Germinal center (tissue), 1 donor: Measurements from ENCODE around the gene SLC29A3.
"Not testable (repeated sequence)": the region's sequence is repeated elsewhere in the genome, so short reads cannot be mapped to it uniquely, and the experiment has no call there.

Source experiments
- DNase-seq: peaks from one replicate; pipeline ENCODE4 v3.0.0; 2012; ENCODE audit warnings: mixed read lengths, low spot score

SLC29A3 gene

GRCh38 chr10:71284544-71285179 is 34.4 kb upstream of the SLC29A3 start:
- DNase-seq: no peak

DNA sequence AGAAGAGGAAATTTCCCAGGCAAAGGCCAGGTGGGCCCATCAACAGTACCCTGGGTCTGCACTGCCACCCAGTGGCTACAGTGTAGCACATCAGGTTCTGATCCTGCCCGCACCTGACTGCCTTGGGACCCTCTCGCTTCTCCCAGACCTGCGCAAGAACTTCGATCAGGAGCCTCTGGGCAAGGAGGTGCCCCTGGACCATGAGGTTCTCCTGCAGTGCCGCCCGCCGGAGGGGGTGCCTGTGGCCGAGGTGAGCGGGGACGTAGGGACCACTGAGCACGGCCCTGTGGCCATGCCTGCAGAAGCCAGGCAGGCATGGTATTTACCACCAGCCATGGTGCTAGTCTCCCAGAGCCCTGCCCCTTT is 33.9 kb upstream of the SLC29A3 start:
- peak; percentile 60 for DNase-seq

DNA sequence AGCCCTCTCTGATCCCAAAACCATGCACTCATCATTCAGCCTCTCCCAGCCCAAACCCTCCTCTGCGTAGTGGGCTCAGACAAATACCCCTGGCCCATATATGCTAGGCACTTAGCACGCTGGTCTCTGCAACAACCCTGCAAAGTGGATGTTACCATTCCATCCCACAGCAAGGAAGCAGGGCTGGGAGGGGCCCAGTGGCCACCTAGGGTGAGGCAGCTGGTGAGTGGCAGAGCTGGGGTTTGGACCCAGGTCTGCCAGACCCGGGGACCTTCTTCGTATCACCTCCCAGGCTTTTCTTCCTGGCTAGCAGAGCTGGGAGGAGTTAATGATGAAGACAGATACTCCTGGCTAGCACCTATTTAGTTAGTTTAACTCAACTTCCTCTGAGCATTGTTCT is 33.1 kb upstream of the SLC29A3 start:
- DNase-seq: no peak

DNA sequence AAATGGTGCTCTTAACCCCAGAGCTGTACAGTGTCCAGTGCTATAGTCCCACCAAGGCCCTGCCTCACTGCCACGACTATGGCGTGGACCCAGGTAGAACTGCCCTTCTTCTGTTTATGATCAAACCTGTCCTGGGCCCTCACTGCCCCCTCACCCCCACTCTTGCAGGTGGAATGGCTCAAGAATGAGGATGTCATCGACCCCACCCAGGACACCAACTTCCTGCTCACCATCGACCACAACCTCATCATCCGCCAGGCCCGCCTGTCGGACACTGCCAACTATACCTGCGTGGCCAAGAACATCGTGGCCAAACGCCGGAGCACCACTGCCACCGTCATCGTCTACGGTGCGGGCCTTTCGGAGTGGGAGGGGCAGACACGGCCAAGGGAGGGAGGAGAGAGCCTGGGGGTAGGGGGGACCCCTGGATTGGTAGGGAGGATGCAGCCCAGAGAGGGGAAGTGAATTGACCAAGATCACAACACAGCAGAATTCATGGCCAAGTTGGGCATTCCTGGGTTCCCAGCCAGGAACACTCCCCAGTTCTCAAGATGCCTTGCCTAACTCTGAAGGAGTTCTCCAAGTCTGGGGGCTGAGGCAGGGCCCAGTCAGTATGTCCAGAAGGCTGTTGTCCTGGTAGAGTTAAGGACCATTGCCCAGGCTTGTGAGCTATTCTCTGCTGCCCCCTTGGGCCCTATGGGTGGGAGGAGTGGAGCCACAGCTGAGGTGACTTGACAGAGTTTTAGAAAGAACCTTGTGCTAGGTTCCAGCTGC is 32.4 kb upstream of the SLC29A3 start:
- DNase-seq: no peak

DNA sequence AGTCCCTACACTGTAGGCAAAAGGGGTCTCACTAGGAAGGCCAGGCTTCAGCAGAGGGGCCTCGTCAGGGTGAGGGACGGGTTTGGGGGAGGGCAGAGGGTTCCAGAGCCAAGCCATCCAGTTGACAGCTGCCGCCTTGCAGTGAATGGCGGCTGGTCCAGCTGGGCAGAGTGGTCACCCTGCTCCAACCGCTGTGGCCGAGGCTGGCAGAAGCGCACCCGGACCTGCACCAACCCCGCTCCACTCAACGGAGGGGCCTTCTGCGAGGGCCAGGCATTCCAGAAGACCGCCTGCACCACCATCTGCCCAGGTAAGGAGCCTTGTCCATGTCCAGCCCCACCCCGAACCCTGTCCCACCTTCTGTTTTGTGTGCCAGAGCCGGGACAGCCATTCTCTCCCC is 31.6 kb upstream of the SLC29A3 start:
- no peak for DNase-seq

- no peak for DNase-seq
Measured at GRCh38 chr10:71288461-71288860, 30.6 kb upstream of the SLC29A3 start.

DNA sequence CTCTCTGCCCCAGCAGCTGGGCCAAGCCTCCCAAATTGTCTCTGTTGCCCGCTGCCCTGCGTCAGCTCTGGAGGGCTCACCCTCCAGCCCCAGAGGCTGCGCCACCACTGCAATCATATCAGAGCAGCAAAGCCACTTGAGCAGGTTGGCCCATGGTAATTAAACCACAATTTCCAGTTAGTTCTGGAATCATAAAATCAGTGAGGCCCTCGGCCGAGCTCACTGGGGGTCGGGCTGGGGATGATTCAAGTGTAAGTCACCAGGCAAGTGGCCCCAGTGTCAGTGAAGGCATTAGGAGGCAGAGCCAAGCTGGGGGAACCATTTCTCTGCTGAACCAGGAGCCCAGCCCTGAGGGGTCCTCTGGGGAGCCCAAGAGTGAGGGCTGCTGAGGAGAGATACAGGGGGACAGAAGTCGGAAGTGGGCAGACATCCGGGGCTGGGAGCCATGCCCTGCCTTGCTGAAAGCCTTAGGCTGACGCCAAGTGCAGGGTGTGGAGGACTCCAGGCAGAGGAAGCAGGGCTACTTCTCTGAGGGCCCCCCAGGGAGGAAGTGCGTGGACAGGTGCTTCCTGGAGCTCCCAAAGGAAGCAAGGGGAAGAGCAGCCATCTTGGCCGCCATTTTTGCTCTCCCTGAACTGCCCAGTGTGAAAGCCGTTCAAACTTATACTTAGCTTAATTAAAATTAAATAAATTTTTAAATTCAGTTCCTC is 29.5 kb upstream of the SLC29A3 start:
- no peak for DNase-seq

- DNase-seq: no peak
Measured at GRCh38 chr10:71290331-71290730, 28.7 kb upstream of the SLC29A3 start.

GRCh38 chr10:71290806-71291527 is 28.1 kb upstream of the SLC29A3 start:
- no peak for DNase-seq

- no peak for DNase-seq
Measured at GRCh38 chr10:71291528-71291900, 27.5 kb upstream of the SLC29A3 start.

- DNase-seq: no peak
Measured at GRCh38 chr10:71292624-71293445, 26.2 kb upstream of the SLC29A3 start.

DNA sequence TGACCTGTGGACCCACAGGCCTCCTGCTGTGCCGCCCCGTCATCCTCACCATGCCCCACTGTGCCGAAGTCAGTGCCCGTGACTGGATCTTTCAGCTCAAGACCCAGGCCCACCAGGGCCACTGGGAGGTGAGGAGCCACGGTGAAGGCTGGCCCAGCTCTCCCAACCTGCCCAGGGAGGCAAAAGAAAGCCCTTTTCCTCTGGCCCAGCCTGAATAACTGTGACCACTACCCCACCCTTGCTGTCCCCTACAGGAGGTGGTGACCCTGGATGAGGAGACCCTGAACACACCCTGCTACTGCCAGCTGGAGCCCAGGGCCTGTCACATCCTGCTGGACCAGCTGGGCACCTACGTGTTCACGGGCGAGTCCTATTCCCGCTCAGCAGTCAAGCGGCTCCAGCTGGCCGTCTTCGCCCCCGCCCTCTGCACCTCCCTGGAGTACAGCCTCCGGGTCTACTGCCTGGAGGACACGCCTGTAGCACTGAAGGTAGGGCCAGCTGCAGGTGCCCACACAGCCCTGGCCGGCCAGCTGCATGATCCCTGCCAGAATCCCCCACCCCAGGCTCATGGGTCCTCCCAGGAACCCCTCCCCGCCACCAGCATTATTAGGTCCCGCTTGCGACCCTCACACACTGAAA is 25.5 kb upstream of the SLC29A3 start:
- no peak for DNase-seq

DNA sequence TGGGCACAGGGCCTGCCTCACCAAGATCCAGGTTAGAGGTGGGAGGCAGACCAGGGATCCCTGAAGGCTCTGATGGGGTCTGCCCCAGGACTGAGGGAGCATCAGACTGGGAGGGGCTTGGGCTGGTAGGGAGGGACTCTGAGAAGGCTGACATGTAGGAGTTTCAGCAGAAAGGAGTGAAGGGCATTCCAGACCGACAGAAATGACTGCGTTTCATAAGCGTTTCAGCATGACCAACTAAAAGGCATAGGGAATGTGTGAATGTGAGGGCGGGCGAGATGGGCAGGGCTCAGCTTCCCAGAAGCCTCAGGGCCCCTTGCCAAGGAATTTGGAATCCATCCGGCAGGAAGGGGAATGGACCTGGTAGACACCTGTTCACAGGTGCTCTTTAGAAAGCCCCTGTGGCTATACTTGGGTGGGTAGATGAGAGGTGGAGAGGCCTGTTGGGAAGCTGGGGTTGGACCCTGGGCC is 24.9 kb upstream of the SLC29A3 start:
- DNase-seq: no peak

DNA sequence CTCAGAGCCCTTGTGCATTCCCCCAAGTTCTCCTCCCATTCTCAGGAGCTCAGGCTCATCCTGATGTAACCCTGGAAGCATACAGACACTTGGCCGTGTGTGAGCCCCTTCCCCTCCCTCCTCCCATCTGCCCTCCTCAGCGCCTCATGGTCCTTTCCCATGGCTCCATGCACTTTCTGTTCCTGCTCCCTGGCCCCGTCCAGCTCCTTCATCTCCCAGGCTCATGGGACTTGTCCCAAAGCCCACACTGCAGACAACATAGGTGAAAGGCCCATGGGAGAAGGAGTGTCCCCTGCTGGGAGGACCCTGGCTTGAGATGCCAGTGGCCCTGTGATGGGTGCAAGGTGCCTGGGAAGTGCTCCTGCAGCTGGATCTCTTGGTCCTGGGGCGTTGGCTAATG is 24.2 kb upstream of the SLC29A3 start:
- no peak for DNase-seq

GRCh38 chr10:71295641-71296040 is 23.4 kb upstream of the SLC29A3 start:
- DNase-seq: no peak

DNA sequence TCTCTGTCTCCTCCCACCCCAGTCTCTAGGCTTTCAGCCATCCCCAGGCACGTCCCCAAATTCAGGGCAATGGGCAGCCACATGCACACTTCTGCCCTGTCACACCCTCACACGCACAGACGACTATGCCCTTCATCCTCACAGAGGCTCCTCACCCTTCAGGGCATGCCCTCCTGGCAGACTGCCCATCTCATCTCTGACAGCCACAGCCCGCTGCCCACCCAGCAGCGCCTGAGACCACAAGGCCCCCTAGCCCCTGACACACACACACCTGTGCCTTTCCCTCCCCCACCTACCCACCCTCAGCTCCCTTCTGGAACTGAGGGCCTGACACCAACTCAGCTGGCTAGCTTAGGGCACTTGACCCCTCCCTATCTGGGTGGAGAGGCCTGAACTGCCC is 23.0 kb upstream of the SLC29A3 start:
- no peak for DNase-seq

GRCh38 chr10:71296811-71297210 is 22.2 kb upstream of the SLC29A3 start:
- not testable (repeated sequence) for DNase-seq

GRCh38 chr10:71297343-71297742 is 21.7 kb upstream of the SLC29A3 start:
- DNase-seq: no peak

GRCh38 chr10:71299071-71299785 is 19.8 kb upstream of the SLC29A3 start:
- DNase-seq: no peak

- DNase-seq: no peak
Measured at GRCh38 chr10:71300555-71301370, 18.3 kb upstream of the SLC29A3 start.
